Measurements from ENCODE around the gene IL12A. TPM values are rescaled to one million over a fixed set of nuclear protein-coding genes. Genes with fewer than 3 reads are reported as not detected.

The IL12A gene
- total RNA-seq, 1 donor from 2014 or later = 0.54 TPM

DNA sequence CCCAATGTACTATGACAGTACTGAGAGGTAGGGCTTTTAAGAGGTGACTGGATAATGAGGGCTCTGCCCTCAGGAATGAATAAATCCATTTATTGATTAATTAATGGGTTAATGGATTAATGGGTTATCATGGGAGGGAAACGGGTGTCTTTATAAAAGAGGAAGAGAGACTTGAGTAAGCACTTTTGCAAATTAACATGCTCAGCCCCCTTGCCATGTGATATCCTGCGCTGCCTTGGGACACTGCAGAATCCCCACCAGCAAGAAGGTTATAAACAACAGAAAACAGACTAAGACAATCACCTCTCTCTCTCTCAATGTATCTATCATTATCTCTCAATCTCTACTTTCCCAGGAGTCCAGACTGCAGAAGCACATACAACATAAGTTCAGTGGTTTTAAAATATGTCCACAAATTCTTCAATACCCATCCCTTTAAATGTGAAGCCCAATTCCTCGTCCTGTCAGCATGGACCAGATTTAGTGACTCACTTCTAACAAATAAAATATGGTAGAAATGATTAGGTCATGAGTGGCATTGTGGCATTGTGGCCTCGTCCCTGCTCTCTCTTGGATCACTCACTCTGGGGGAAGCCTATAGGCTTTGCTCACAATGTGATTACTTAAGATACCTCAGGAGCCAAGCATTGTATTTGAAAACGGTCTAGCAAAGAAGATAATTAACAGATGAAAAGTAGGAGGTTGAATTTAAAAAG is 40.0 kb upstream of the IL12A start:
- Mint-ChIP-seq H3K9me3 (no peaks in the 10 kb centered on the region), H3K4me3 (no peak overlapping the region), H3K27me3 (ENCODE audit: low read depth) (no peaks in the 10 kb centered on the region), H3K27ac (ENCODE audit: unreplicated experiment) (no peak overlapping the region), H3K36me3 (ENCODE audit: low read depth) (no peaks in the 10 kb centered on the region), H3K4me1 (peaks cover under 1% of the 10 kb centered on the region)
- no peak for DNase-seq (ENCODE audit: low read depth, low spot score)
- TF ChIP-seq, protein P1, sequence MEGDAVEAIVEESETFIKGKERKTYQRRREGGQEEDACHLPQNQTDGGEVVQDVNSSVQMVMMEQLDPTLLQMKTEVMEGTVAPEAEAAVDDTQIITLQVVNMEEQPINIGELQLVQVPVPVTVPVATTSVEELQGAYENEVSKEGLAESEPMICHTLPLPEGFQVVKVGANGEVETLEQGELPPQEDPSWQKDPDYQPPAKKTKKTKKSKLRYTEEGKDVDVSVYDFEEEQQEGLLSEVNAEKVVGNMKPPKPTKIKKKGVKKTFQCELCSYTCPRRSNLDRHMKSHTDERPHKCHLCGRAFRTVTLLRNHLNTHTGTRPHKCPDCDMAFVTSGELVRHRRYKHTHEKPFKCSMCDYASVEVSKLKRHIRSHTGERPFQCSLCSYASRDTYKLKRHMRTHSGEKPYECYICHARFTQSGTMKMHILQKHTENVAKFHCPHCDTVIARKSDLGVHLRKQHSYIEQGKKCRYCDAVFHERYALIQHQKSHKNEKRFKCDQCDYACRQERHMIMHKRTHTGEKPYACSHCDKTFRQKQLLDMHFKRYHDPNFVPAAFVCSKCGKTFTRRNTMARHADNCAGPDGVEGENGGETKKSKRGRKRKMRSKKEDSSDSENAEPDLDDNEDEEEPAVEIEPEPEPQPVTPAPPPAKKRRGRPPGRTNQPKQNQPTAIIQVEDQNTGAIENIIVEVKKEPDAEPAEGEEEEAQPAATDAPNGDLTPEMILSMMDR (conservative IDR thresholded peaks at IDR 0.05) = no peak

DNA sequence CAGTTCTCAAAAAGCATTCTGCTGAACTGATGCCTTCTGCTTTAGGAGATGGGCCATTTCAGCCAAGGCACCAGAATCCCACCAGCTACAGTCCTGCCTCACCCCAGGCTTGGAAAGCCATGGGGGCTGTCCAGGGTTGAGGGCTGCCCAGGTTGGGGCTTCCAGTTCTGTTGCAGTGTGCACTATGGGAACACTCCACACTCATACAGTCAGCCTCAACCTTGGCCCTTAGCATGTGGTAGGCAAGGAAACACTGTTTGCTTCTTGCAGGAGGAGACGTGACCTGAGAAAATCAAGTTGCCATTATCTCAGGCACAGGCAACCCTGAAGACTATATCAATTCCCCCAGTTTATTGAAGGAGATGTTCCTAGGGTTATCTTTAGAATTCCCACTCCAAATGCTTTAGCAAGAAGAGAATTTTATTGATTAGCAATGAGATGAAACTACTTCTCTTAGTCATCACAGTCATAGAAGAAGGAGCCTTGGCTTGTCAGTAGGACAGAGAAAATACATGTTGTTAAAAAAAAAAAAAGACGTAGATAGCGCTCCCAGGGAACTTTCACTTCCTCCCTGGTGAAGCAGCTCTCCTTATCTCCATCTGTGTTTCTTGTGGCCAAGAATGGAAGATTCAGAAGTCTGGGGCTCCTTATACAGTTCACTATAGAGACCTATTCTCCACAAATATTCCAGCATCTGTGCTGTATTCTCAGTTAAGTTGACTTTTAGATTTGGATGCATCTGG is 38.3 kb upstream of the IL12A start:
- H3K9me3 Mint-ChIP-seq = no peaks in the 10 kb centered on the region
- no peaks in the 10 kb centered on the region for H3K27me3 Mint-ChIP-seq (ENCODE audit: low read depth)
- H3K27ac Mint-ChIP-seq (ENCODE audit: unreplicated experiment) = no peak overlapping the region
- H3K4me1 Mint-ChIP-seq = peaks cover 5% of the 10 kb centered on the region
- no peak overlapping the region for H3K4me3 Mint-ChIP-seq
- no peaks in the 10 kb centered on the region for H3K36me3 Mint-ChIP-seq (ENCODE audit: low read depth)
- TF ChIP-seq, protein P1 (conservative IDR thresholded peaks at IDR 0.05) = no peak
- DNase-seq (ENCODE audit: low read depth, low spot score) = no peak

DNA sequence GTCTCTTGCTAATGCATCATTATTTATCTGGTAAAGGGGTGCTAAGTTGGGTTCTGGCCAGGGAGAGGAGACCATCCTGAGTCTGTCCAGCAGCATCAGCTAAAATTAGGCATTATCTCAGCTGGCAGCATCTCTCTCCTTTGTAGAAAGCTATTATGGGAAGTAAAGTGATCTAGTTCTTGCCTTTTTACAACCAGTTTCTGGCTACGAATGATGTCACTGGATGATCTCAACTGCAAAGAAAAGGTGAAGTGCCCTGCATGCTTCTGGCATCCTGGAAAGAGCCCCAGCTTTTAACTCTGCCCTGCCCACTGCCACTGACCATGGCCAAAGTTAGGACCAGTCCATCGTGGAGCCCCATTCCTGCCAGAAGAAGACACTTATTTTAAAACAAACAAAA is 37.1 kb upstream of the IL12A start:
- Mint-ChIP-seq H3K36me3 (ENCODE audit: low read depth) (no peaks in the 10 kb centered on the region), H3K4me1 (peaks cover 5% of the 10 kb centered on the region), H3K27me3 (ENCODE audit: low read depth) (no peaks in the 10 kb centered on the region), H3K27ac (ENCODE audit: unreplicated experiment) (no peak overlapping the region), H3K4me3 (no peak overlapping the region), H3K9me3 (no peaks in the 10 kb centered on the region)
- no peak for DNase-seq (ENCODE audit: low read depth, low spot score)
- TF ChIP-seq, protein P1 (conservative IDR thresholded peaks at IDR 0.05) = no peak

DNA sequence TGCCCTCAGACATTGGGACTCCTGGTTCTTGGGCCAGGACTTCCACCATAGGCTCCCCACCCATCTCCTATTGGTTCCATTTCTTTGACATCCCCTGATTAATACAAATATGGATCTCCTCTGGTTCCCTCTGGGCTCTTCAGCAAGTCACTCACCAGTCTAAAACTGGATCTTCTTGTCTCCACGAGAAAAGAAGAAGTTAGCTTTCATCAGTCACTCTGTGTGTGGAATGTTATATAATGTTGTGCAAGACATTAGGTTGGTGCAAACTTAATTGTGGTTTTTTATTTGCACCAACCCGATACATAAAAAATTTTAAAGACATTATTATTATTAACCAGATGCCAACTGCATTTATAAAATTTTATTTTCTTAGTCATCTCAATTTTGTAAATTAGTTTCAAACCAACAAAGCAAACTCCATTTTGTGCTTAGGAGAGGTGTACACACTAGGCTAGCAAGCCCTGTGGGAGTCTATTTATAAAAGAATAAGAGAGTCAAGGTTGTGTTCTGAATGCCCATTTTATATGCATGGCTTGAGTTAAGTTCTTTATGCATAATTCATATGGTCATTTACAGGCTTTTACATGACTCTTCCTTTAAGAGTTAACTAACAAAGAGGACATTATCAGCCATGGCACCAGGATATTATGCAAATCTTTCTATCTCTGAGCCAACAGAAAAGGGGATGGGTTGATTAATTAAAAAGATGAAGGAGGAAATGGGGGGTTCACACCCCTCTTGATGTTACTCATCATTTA is 35.1 kb upstream of the IL12A start:
- Mint-ChIP-seq H3K9me3 (peaks cover 2% of the 10 kb centered on the region), H3K36me3 (ENCODE audit: low read depth) (no peaks in the 10 kb centered on the region), H3K4me3 (no peak overlapping the region), H3K27ac (ENCODE audit: unreplicated experiment) (no peak overlapping the region), H3K27me3 (ENCODE audit: low read depth) (no peaks in the 10 kb centered on the region), H3K4me1 (peaks cover 5% of the 10 kb centered on the region)
- no peak for DNase-seq (ENCODE audit: low read depth, low spot score)
- TF ChIP-seq, protein P1 (conservative IDR thresholded peaks at IDR 0.05) = no peak

DNA sequence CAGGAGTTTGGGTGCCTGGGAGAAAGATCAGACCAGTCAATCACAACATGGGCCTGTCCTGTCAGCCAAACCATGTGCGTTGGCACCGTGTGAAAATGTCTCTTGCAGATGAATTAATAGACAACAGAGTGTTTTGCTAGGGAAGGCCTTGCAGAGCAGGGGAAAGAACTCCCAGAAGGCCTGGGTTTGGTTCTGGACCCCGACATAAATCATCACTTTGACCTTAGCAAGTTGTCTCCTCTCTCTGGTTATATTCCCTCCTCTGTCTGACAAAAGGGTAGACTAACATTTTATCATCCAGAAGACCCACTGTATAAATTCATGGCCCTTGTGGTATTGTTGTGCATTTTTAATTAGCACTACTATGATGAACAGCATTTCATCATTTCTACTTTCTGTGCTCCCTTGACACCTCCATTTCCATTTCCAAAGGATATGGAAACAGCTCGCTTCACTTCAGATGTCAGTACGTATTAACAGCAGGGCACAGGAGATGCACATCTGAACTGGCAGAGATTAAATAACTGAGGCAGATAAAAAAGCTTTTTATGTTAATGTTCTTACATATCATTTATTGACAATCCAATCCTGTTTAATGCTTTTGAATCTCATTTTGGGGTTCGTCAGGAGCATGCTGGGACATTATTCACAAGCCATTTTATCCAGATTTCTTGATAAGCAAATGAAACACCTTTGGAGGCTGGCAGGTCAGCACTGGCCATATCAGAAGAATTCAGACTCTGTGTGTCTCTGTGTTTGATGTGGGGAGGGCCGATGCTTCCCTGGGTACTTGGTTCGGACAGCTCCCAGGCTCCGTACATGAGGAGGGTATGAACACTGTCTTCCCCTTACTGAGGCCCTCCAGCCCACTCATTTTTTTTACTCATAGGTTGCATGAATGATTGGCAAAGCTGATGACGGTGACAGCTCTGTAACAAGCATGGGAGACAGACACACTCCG is 28.2 kb upstream of the IL12A start:
- H3K4me3 Mint-ChIP-seq = no peak overlapping the region
- H3K27ac Mint-ChIP-seq (ENCODE audit: unreplicated experiment) = no peak overlapping the region
- no peaks in the 10 kb centered on the region for H3K4me1 Mint-ChIP-seq
- DNase-seq (ENCODE audit: low read depth, low spot score) = no peak
- H3K36me3 Mint-ChIP-seq (ENCODE audit: low read depth) = no peaks in the 10 kb centered on the region
- no peaks in the 10 kb centered on the region for H3K27me3 Mint-ChIP-seq (ENCODE audit: low read depth)
- H3K9me3 Mint-ChIP-seq = peaks cover 2% of the 10 kb centered on the region
- TF ChIP-seq, protein P1 (conservative IDR thresholded peaks at IDR 0.05) = no peak

Data from neural crest cell (in vitro differentiated cells).